ENCODE data around the gene ZNF668.
A peak's percentile ranks its signal among the peaks of the same experiment; 100 is the strongest.

ZNF668 gene

GRCh38 chr16:31073970-31074813 is at the start of gene ZNF668, which contains the start of gene ZNF646:
Gene ZNF668 (minus strand): TSS chr16:31074240. CDS start chr16:31064459, 9,781 bp downstream.
Gene ZNF646 (plus strand): TSS chr16:31074422. CDS start chr16:31076325, 1,903 bp downstream.
- peak within 1 kb of the TSS; percentile 92 for H3K27ac ChIP-seq
- TF ChIP-seq CTCF (IDR thresholded peaks at IDR 0.05) (no peak), ZFX (IDR thresholded peaks at IDR 0.05; ENCODE audit: borderline replicate concordance) (no peak)

GRCh38 chr16:31120129-31120528 is 46.1 kb upstream of the ZNF668 start:
- no peak overlapping the region for H3K27ac ChIP-seq
- TF ChIP-seq CTCF (IDR thresholded peaks at IDR 0.05) (no peak), ZFX (IDR thresholded peaks at IDR 0.05; ENCODE audit: borderline replicate concordance) (no peak)

- peak overlapping the region; percentile 88 for H3K27ac ChIP-seq
- TF ChIP-seq CTCF (IDR thresholded peaks at IDR 0.05) (no peak), ZFX (IDR thresholded peaks at IDR 0.05; ENCODE audit: borderline replicate concordance) (no peak)
Measured at GRCh38 chr16:31118223-31119155, 44.4 kb upstream of the ZNF668 start.

DNA sequence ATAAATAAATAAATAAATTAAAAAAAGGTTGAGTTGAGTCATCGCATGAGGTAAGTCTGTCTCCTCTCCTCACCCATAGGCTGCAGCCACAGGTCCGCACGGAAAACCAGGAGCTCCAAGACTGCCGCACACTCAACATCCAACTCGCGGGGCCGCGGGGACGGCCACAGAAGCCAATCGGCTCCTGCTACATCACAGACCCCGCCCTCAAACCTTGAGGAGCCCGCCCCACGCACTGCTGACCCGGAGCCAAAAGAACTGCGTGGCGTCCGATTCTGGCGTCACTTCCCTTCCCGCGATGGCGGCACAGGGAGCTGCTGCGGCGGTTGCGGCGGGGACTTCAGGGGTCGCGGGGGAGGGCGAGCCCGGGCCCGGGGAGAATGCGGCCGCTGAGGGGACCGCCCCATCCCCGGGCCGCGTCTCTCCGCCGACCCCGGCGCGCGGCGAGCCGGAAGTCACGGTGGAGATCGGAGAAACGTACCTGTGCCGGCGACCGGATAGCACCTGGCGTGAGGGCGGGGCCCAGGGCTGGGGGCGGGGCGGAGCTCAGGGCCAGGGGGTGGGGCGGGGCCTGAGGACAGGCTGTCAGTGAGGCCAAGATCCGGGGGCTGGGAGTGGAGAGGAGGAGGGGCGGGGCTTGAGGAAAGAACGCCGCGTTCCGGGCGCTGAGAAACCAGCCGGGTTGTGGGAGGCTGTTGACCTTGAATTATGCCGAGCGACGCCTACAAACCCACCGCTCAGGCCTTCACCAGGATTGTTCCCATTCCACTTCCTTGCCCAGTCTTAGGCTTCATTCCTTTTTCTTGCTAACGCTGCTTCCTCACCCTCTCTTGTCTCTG is 43.6 kb upstream of the ZNF668 start, which contains the start of gene KAT8:
KAT8 (plus strand) TSS at position 281 of the 839 bp plus-strand sequence; CDS start at position 299, 18 bp downstream.
- H3K27ac ChIP-seq, result peak within 1 kb of the TSS; percentile 88
- TF ChIP-seq ZFX (IDR thresholded peaks at IDR 0.05; ENCODE audit: borderline replicate concordance) (no peak), CTCF (IDR thresholded peaks at IDR 0.05) (no peak)

DNA sequence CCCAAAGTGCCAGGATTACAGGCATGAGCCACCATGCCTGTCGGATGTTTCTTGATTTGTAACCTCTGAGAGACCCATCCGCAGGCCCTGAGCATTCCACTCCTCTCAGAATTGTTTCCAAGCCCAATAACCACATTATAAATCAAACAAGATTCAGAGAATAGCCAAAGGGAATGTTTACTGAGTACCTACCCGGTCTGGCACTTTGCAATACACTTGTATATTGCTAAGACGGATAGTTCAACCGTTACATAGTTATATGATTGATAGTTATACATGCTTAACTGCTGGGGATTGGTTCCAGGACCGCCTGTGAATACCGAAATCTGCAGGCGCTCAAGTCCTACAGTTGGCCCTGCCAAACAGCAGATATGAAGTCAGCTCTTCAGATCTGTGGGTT is 40.4 kb upstream of the ZNF668 start:
- TF ChIP-seq CTCF (IDR thresholded peaks at IDR 0.05) (no peak), ZFX (IDR thresholded peaks at IDR 0.05; ENCODE audit: borderline replicate concordance) (no peak)
- peak overlapping the region; percentile 77 for H3K27ac ChIP-seq

Measured in 22Rv1 (cell line).